K562 (cell line): ENCODE results near the gene CARD10. TPM values are rescaled to one million over a fixed set of nuclear protein-coding genes. Genes with fewer than 3 reads are reported as not detected.
A peak's percentile ranks its signal among the peaks of the same experiment; 100 is the strongest.

Experiments
- CAMTA2 ChIP-seq: fragments of 250-450 bp; sonication (Bioruptor Pico); conservative IDR thresholded peaks from 2 replicates; pipeline ENCODE4 v1.5.1; 2022
- FOXA1 ChIP-seq: fragments of 450-650 bp; IDR thresholded peaks from 2 replicates; pipeline ENCODE4 v1.6.1; 2016; ENCODE audit warnings: mild to moderate bottlenecking, borderline replicate concordance
- FOXO4 ChIP-seq: fragments of 450-650 bp; formaldehyde crosslinking; IDR thresholded peaks from 2 replicates; pipeline ENCODE4 v1.4.0; 2020; ENCODE audit warnings: mild to moderate bottlenecking, moderate library complexity
- FOXP4 ChIP-seq: sonication (generic); formaldehyde crosslinking; IDR thresholded peaks from 2 replicates; pipeline ENCODE4 v1.8.0; 2022; ENCODE audit warnings: mild to moderate bottlenecking, missing genetic modification reagents, borderline replicate concordance
- HBP1 ChIP-seq: fragments of 450-650 bp; formaldehyde crosslinking; IDR thresholded peaks from 2 replicates; pipeline ENCODE4 v1.4.0; 2022; ENCODE audit warnings: missing genetic modification characterization
- MLX ChIP-seq, 2 experiments: fragments of 450-650 bp in 1 of 2; sonication (generic) in 1 of 2; formaldehyde crosslinking; conservative IDR thresholded peaks; 2 replicates each; pipeline versions ENCODE4 v1.4.0 to v1.8.1; 2020 to 2022; ENCODE audit warnings: mild to moderate bottlenecking in 1 of 2, missing genetic modification reagents in 1 of 2
- PKNOX1 ChIP-seq: fragments of 450-650 bp; IDR thresholded peaks from 2 replicates; pipeline ENCODE4 v1.6.1; 2016
- PRPF4 ChIP-seq: fragments of 200-400 bp; formaldehyde crosslinking; IDR thresholded peaks from one replicate; pipeline ENCODE4 v1.6.1; 2017; ENCODE audit warnings: low read length, low read depth, mild to moderate bottlenecking; ENCODE audit not compliant: insufficient read depth, poor library complexity, severe bottlenecking
- SLC30A9 ChIP-seq: fragments of 250-450 bp; sonication (Bioruptor Pico); IDR thresholded peaks from 2 replicates; pipeline ENCODE4 v1.8.0; 2022; ENCODE audit warnings: mild to moderate bottlenecking, moderate library complexity
- SMC3 ChIP-seq: conservative IDR thresholded peaks from 2 replicates; pipeline ENCODE4 v1.6.1; 2011; ENCODE audit warnings: low read depth, low read length, improper control_type of control experiment; ENCODE audit not compliant: insufficient read depth
- TAL1 ChIP-seq: fragments of 450-650 bp; IDR thresholded peaks from 2 replicates; pipeline ENCODE4 v1.6.1; 2016; ENCODE audit warnings: mild to moderate bottlenecking
- U2AF2 ChIP-seq: fragments of 200-400 bp; formaldehyde crosslinking; optimal IDR thresholded peaks from 2 replicates; pipeline ENCODE3; 2017; ENCODE audit warnings: low read depth, mild to moderate bottlenecking, low read length
- ZFP36 ChIP-seq: fragments of 150-350 bp; IDR thresholded peaks from 2 replicates; pipeline ENCODE4 v1.6.1; 2018; ENCODE audit warnings: low read length, low read depth; ENCODE audit not compliant: partially characterized antibody
- ZNF24 ChIP-seq: fragments of 450-650 bp; IDR thresholded peaks from 2 replicates; pipeline ENCODE4 v1.6.1; 2016
- ZNF347 ChIP-seq: fragments of 450-650 bp; formaldehyde crosslinking; IDR thresholded peaks from 2 replicates; pipeline ENCODE4 v1.4.0; 2020; ENCODE audit warnings: low read depth, mild to moderate bottlenecking, moderate library complexity
- ZNF436 ChIP-seq: fragments of 250-450, 450-650 bp; sonication (Bioruptor Pico); formaldehyde crosslinking; IDR thresholded peaks from 2 replicates; pipeline ENCODE4 v1.7.0; 2020; ENCODE audit warnings: mild to moderate bottlenecking
- ZNF444 ChIP-seq: fragments of 250-450 bp; sonication (Bioruptor Pico); IDR thresholded peaks from 2 replicates; pipeline ENCODE4 v1.4.0; 2020; ENCODE audit warnings: mild to moderate bottlenecking, moderate library complexity
- ZNF551 ChIP-seq: fragments of 250-450 bp; sonication (Bioruptor Pico); IDR thresholded peaks from 2 replicates; pipeline ENCODE4 v1.5.0; 2021; ENCODE audit warnings: mild to moderate bottlenecking, moderate library complexity
- polyA plus RNA-seq, 8 experiments: library from polyadenylated mRNA; depleted of rRNA in 4 of 8; stranded (reverse) in 5 of 8; unstranded in 3 of 8; fragments of >200 nt; fragmentation: Nextera tagmentation in 2 of 8; fragmentation: Illumina TruSeq in 1 of 8; extraction: Ambion mirVana in 2 of 8; extraction: Trizol in 1 of 8; gene quantifications; 2 replicates each; pipeline versions ENCODE4 v1.2.1 to v1.2.3, GENCODE V29; 2011 to 2014; ENCODE audit warnings: inconsistent platforms in 1 of 8, missing spikeins in 1 of 8
- total RNA-seq, 7 experiments: library from RNA; depleted of rRNA in 6 of 7; stranded (reverse); fragments of >200 nt in 6 of 7; fragmentation: Illumina TruSeq in 2 of 7; extraction: Trizol in 2 of 7; gene quantifications; 2 replicates each; pipeline versions ENCODE4 v1.2.1 to v1.2.3, GENCODE V29; 2011 to 2021; ENCODE audit warnings: low replicate concordance in 1 of 7
- TF ChIP-seq, protein P1 (sequence below): conservative IDR thresholded peaks from 2 replicates; pipeline ENCODE4 v1.6.1; 2011; ENCODE audit warnings: low read depth, mild to moderate bottlenecking, low read length; ENCODE audit not compliant: control insufficient read depth

CARD10 gene
- total and polyA plus RNA-seq, 9 of the 15 experiments (the other 6 are each of a cell fraction or from before 2014, with no cell fraction given), result 0.13 to 5.8 (median 1.6) TPM

DNA sequence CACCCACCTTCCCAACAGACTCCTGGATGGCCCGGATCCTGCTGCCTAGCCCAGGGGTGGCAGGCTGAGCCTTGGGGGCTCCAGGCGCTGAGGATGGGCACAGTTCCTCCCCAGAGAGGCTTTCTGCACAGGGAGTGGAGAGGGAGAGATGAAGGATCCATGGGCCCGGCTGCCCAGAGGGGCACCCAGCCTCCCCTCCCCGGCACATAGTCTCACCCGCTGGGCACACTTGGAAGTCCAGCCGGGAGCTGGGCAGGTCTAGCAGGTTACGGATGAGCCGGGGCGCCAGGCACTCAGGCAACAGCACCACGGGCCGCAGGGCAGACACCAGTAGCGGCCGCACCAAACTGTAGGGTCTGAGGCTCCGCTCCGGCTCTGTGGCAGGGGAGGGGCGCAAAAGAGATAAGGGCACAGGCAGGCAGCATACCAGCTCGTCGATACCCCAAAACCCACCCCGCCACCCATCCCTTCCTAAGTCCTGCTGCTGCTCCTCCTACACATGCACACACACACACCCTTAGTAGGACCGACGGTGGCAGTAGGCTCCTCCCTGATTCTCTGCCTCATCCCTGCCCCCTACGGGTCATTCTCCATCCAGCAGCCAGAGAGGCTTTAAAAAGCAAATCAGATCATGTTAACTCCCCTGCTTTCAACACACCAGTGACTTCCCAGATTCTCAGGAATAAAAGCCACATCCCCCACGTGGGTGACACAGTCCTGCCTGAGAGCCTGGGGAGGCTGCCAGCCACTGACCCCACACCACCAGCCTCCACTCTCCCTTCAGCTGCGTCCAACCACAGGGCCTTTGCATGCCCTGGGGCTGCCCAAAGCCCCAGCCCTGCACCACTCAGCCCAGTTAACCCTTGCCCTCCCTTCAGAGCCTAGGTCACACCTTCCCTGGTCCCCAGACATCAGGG lies 26.5 kb downstream of the CARD10 start (continued):
- TF ChIP-seq FOXA1 (no peak), CAMTA2 (CRISPR knock-in tag) (no peak), ZNF551 (CRISPR knock-in tag) (no peak), ZNF436 (CRISPR knock-in tag) (no peak), PRPF4 (no peak), ZNF347 (CRISPR knock-in tag) (no peak), FOXO4 (no peak), FOXP4 (no peak), U2AF2 (no peak), TAL1 (no peak), PKNOX1 (no peak), MLX (CRISPR knock-in tag; conservative IDR thresholded peaks at IDR 0.05) (no peak), SLC30A9 (no peak), ZNF24 (no peak), HBP1 (CRISPR knock-in tag) (no peak), SMC3 (0 out of 2 replicates have a peak, but pooled peaks have one; percentile 5), ZNF444 (CRISPR knock-in tag) (no peak), ZFP36 (no peak)
- TF ChIP-seq, protein P1, sequence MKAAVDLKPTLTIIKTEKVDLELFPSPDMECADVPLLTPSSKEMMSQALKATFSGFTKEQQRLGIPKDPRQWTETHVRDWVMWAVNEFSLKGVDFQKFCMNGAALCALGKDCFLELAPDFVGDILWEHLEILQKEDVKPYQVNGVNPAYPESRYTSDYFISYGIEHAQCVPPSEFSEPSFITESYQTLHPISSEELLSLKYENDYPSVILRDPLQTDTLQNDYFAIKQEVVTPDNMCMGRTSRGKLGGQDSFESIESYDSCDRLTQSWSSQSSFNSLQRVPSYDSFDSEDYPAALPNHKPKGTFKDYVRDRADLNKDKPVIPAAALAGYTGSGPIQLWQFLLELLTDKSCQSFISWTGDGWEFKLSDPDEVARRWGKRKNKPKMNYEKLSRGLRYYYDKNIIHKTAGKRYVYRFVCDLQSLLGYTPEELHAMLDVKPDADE, result no peak
